ENCODE measurements around the gene MTG2. TPM values are rescaled to one million over a fixed set of nuclear protein-coding genes. Genes with fewer than 3 reads are reported as not detected.

Gene MTG2
- total RNA-seq, 3 donors from 2014 or later, result 16.3 to 32.1 (median 25.6) TPM

- H3K4me3 ChIP-seq, result peak overlapping the region; percentile 72 to 92 (median 90)
- DNase-seq (ENCODE audit: low spot score in 2 of 2), result peak in 1 of 2 donors; percentile 30
- no peaks in the 10 kb centered on the region for H3K27me3 ChIP-seq
- no peaks in the 10 kb centered on the region for H3K9me3 ChIP-seq
- no peaks in the 10 kb centered on the region for H3K36me3 ChIP-seq
- TF ChIP-seq POLR2A (IDR thresholded peaks at IDR 0.05), result no peak
- TF ChIP-seq POLR2AphosphoS5 (IDR thresholded peaks at IDR 0.05), result no peak
- TF ChIP-seq, protein P1, sequence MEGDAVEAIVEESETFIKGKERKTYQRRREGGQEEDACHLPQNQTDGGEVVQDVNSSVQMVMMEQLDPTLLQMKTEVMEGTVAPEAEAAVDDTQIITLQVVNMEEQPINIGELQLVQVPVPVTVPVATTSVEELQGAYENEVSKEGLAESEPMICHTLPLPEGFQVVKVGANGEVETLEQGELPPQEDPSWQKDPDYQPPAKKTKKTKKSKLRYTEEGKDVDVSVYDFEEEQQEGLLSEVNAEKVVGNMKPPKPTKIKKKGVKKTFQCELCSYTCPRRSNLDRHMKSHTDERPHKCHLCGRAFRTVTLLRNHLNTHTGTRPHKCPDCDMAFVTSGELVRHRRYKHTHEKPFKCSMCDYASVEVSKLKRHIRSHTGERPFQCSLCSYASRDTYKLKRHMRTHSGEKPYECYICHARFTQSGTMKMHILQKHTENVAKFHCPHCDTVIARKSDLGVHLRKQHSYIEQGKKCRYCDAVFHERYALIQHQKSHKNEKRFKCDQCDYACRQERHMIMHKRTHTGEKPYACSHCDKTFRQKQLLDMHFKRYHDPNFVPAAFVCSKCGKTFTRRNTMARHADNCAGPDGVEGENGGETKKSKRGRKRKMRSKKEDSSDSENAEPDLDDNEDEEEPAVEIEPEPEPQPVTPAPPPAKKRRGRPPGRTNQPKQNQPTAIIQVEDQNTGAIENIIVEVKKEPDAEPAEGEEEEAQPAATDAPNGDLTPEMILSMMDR (IDR thresholded peaks at IDR 0.05), result no peak
- H3K27ac ChIP-seq, result peak overlapping the region; percentile 86 to 91
- no peaks in the 10 kb centered on the region for H3K4me1 ChIP-seq
- intact Hi-C loops (cut with DNase I; ENCODE audit: low total_unique reads), result no loop called here
Measured at GRCh38 chr20:62238569-62239277, 55.9 kb downstream of the MTG2 start.

- H3K4me1 ChIP-seq, result no peaks in the 10 kb centered on the region
- no peaks in the 10 kb centered on the region for H3K9me3 ChIP-seq
- peak overlapping the region; percentile 72 to 92 (median 90) for H3K4me3 ChIP-seq
- TF ChIP-seq POLR2AphosphoS5 (IDR thresholded peaks at IDR 0.05) (no peak), POLR2A (IDR thresholded peaks at IDR 0.05) (no peak)
- TF ChIP-seq, protein P1 (IDR thresholded peaks at IDR 0.05), result no peak
- peak overlapping the region; percentile 86 to 91 for H3K27ac ChIP-seq
- no peaks in the 10 kb centered on the region for H3K36me3 ChIP-seq
- DNase-seq (ENCODE audit: low spot score in 2 of 2), result no peak
- no peaks in the 10 kb centered on the region for H3K27me3 ChIP-seq
- intact Hi-C loops (cut with DNase I; ENCODE audit: low total_unique reads), result no loop called here
Measured at GRCh38 chr20:62239278-62239879, 56.6 kb downstream of the MTG2 start.

DNA sequence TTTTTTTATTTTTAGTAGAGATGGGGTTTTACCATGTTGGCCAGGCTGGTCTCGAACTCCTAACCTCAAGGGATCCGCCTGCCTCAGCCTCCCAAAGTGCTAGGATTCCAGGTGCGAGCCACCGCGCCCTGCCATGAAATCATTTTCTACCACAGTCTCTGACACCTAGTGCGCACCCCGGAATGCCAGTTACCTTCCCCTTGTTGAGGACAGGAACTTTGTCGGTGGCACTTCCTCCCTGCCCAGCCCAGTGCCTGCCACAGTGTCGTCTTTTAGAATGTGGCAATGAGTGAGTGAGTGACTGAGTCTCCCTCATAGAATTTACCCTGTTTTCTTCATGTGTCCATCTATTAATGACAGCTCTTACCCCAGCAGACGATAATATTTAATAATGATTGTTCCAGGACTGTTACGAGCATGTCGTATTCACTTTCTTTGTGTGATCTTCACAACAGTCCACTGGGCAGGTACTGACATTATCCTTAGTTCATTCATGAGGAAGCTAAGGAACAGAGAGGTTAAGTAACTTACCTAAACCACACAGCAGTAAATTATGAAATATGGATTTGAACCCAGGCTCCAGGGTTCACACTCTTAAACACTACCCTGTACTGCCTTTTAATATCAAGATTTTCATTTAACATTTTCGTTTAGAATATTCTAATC lies 57.3 kb downstream of the MTG2 start:
- peak overlapping the region in 2 of 3 donors; percentile 72 to 92 for H3K4me3 ChIP-seq
- H3K36me3 ChIP-seq, result no peaks in the 10 kb centered on the region
- H3K4me1 ChIP-seq, result no peaks in the 10 kb centered on the region
- no peak overlapping the region for H3K27ac ChIP-seq
- H3K9me3 ChIP-seq, result no peaks in the 10 kb centered on the region
- H3K27me3 ChIP-seq, result no peaks in the 10 kb centered on the region
- intact Hi-C loops (cut with DNase I; ENCODE audit: low total_unique reads), result loop anchor here (2.0 kb wide), 1 partner anchor 79 kb away; no protein-coding TSS in a partner anchor
- no peak for DNase-seq (ENCODE audit: low spot score in 2 of 2)
- TF ChIP-seq POLR2A (IDR thresholded peaks at IDR 0.05) (no peak), POLR2AphosphoS5 (IDR thresholded peaks at IDR 0.05) (no peak)
- TF ChIP-seq, protein P1 (IDR thresholded peaks at IDR 0.05), result no peak

DNA sequence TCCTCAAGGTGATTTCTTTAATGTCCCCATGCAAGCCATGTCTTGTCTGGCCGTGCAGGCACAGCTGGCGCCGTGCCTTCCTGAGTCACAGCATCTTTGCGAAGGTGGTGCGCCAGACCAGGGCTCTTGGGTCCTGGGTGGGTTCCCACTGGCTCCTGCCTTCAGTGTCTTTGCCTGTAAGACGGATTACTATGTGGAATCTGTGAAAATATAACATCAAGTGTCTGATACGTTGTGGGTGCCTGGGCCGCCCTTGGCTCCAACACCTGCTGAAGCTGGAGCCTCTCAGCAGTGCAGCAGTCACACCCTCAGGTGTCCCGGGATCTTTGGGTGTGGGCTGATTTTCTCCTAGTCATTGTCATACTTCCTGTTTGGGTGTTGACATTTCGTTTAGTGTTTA lies 58.7 kb downstream of the MTG2 start:
- peaks cover 0 to 1% of the 10 kb centered on the region in 2 donors for H3K4me1 ChIP-seq
- DNase-seq (ENCODE audit: low spot score in 2 of 2), result peak in 1 of 2 donors; percentile 33
- intact Hi-C loops (cut with DNase I; ENCODE audit: low total_unique reads), result loop anchor here (2.0 kb wide), 1 partner anchor 77 kb away; no protein-coding TSS in a partner anchor

More for the DNA sequence above, 58.7 kb downstream of the MTG2 start:
- H3K27ac ChIP-seq, result no peak overlapping the region
- H3K27me3 ChIP-seq, result no peaks in the 10 kb centered on the region
- H3K4me3 ChIP-seq, result no peak overlapping the region
- no peaks in the 10 kb centered on the region for H3K36me3 ChIP-seq
- TF ChIP-seq POLR2A (IDR thresholded peaks at IDR 0.05) (no peak), POLR2AphosphoS5 (IDR thresholded peaks at IDR 0.05) (no peak)
- TF ChIP-seq, protein P1 (IDR thresholded peaks at IDR 0.05), result no peak
- H3K9me3 ChIP-seq, result no peaks in the 10 kb centered on the region
